Measurements from ENCODE around the gene AMT.

AMT gene, protein sequence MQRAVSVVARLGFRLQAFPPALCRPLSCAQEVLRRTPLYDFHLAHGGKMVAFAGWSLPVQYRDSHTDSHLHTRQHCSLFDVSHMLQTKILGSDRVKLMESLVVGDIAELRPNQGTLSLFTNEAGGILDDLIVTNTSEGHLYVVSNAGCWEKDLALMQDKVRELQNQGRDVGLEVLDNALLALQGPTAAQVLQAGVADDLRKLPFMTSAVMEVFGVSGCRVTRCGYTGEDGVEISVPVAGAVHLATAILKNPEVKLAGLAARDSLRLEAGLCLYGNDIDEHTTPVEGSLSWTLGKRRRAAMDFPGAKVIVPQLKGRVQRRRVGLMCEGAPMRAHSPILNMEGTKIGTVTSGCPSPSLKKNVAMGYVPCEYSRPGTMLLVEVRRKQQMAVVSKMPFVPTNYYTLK

DNA sequence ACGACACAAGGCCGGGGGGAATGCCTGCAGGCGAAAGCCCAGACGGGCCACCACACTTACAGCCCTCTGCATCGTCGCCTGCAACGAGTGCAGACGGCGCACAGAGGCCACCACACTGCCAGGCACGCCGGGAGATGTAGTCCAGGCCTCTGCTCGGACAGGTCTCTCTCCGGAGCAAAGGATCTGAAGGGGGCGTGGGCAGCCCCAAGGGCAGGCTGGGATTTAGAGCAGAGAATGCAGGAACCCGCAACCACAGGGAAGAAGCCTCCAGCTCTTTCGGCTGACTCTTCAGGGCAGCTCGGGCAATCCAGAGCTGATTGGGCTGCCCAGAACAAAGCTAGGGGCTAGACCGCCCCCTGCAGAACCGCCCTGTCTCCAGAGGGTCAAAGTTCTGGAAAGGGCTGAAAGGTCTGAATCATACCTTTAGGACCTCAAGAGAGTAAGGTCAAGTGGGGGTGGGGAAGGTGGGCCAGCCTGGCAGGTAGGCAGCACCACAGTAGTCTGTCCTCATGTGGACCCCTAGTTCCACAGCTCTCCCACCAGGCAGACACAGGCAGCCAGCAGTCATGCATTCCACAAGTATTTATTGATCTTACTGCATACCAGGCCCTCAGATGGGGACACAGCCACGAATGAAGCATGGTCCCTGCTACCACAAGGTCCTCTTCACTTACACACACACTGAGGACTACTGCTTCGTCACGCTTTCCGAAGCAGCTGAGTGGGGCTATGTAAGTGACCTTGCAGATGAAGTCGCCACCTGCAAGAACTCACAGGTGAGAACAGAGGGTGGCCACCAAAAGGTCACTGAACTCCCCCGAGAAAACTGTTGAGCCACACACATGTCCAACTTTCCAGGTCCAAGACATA, at the start of gene AMT:
TSS of gene AMT (minus strand) at position 95 of the 870 bp plus-strand sequence. CDS start at position 72, 23 bp downstream.
- H2AFZ ChIP-seq = peak within 1 kb of the TSS; percentile 81
- no peaks in the 10 kb centered on the region for H3K9me3 ChIP-seq (ENCODE audit: control insufficient read depth, low read length)
- H3K27me3 ChIP-seq (ENCODE audit: control insufficient read depth, insufficient read depth, low read length) = no peaks in the 10 kb centered on the region
- TF ChIP-seq, protein P1, sequence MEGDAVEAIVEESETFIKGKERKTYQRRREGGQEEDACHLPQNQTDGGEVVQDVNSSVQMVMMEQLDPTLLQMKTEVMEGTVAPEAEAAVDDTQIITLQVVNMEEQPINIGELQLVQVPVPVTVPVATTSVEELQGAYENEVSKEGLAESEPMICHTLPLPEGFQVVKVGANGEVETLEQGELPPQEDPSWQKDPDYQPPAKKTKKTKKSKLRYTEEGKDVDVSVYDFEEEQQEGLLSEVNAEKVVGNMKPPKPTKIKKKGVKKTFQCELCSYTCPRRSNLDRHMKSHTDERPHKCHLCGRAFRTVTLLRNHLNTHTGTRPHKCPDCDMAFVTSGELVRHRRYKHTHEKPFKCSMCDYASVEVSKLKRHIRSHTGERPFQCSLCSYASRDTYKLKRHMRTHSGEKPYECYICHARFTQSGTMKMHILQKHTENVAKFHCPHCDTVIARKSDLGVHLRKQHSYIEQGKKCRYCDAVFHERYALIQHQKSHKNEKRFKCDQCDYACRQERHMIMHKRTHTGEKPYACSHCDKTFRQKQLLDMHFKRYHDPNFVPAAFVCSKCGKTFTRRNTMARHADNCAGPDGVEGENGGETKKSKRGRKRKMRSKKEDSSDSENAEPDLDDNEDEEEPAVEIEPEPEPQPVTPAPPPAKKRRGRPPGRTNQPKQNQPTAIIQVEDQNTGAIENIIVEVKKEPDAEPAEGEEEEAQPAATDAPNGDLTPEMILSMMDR (IDR thresholded peaks at IDR 0.05) = no peak
- H3K9ac ChIP-seq = peak within 1 kb of the TSS; percentile 51
- peak within 1 kb of the TSS; percentile 63 for H3K27ac ChIP-seq
- H3K4me2 ChIP-seq (ENCODE audit: low read length) = peak within 1 kb of the TSS; percentile 9
- H3K79me2 ChIP-seq = peaks cover 7% of the 10 kb centered on the region
- peaks cover 12% of the 10 kb centered on the region for H3K4me1 ChIP-seq
- H3K36me3 ChIP-seq (ENCODE audit: control insufficient read depth, insufficient read depth, low read length) = no peaks in the 10 kb centered on the region
- H3K4me3 ChIP-seq (ENCODE audit: low read depth, low read length) = no peak within 1 kb of the TSS

DNA sequence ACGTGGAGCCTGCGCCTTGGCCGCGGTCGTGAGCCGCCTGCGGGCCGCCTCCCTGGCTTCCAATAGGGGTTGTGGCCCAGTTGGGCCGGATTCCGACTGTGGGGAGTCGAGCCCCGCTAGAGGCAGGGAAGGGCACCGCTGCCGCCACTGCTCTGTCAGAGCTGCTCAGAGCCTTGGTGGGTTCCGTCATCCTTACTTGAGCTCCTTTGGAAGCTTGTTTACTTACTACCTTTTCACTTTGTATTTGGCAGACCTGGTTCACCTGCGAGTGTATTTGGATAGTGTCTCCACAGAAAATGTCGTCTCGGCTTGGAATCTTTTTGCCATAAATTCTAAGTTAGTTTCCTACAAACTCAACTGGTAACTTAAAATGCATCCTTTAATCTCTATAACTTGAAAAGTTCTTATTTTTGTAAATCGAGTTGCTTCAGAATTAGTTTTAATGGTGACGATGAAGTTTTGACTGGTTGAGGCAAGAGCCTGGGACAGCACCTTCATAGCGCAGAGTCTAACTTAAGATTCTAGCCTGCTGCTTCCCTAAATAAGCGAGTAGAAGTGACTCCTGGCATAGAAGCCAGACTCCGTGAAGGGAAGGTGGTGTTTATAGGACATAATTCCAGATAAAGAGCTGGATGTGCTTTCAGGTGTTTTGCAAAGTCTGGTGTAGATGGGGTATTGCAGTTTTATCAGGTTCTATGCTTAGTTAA, 48.6 kb upstream of the AMT start:
- H3K4me1 ChIP-seq = peaks cover 11% of the 10 kb centered on the region
- H3K36me3 ChIP-seq (ENCODE audit: control insufficient read depth, insufficient read depth, low read length) = no peaks in the 10 kb centered on the region

GRCh38 chr3:49469936-49470713, 47.9 kb upstream of the AMT start, which contains the start of gene DAG1:
DAG1 (plus strand) TSS chr3:49470267; CDS start chr3:49510535, 40,268 bp downstream.
- TF ChIP-seq, protein P1 (IDR thresholded peaks at IDR 0.05) = no peak
- Histone ChIP-seq H3K4me2 (ENCODE audit: low read length) (peak within 1 kb of the TSS; percentile 99), H3K9ac (peak within 1 kb of the TSS; percentile 41), H3K27ac (peak within 1 kb of the TSS; percentile 97), H3K9me3 (ENCODE audit: control insufficient read depth, low read length) (no peaks in the 10 kb centered on the region), H3K4me3 (ENCODE audit: low read depth, low read length) (peak within 1 kb of the TSS; percentile 95), H2AFZ (peak within 1 kb of the TSS; percentile 91), H3K27me3 (ENCODE audit: control insufficient read depth, insufficient read depth, low read length) (no peaks in the 10 kb centered on the region), H3K79me2 (peaks cover 30% of the 10 kb centered on the region), H3K36me3 (ENCODE audit: control insufficient read depth, insufficient read depth, low read length) (no peaks in the 10 kb centered on the region), H3K4me1 (peaks cover 11% of the 10 kb centered on the region)

More for the DNA sequence above, 48.6 kb upstream of the AMT start:
- Histone ChIP-seq H3K27me3 (ENCODE audit: control insufficient read depth, insufficient read depth, low read length) (no peaks in the 10 kb centered on the region), H2AFZ (peak overlapping the region; percentile 80), H3K27ac (peak overlapping the region; percentile 97), H3K79me2 (peaks cover 35% of the 10 kb centered on the region), H3K4me3 (ENCODE audit: low read depth, low read length) (peak overlapping the region; percentile 95), H3K4me2 (ENCODE audit: low read length) (peak overlapping the region; percentile 99), H3K9me3 (ENCODE audit: control insufficient read depth, low read length) (no peaks in the 10 kb centered on the region), H3K9ac (peak overlapping the region; percentile 41)
- TF ChIP-seq, protein P1 (IDR thresholded peaks at IDR 0.05) = no peak

All from parathyroid adenoma (tissue), 2 donors.